Endometrial microvascular endothelial cells (primary cell): ENCODE data around the gene TGIF1. TPM values are rescaled to one million over a fixed set of nuclear protein-coding genes. Genes with fewer than 3 reads are reported as not detected.

Experiments
- in situ Hi-C: cut with HindIII; loops from 2 replicates; pipeline ENCODE4 v1.10.0; 2017; ENCODE audit warnings: low sequenced_read_pairs, low pct_unique_long_range_greater_than_20kb; ENCODE audit errors: inconsistent ontology term
- total RNA-seq: library from RNA; depleted of rRNA; stranded (reverse); fragments of >200 nt; gene quantifications from one replicate; pipeline ENCODE4 v1.2.3, GENCODE V29; 2015; ENCODE audit errors: inconsistent ontology term

Gene TGIF1
- total RNA-seq, 1 donor from 2014 or later = 69.1 TPM

DNA sequence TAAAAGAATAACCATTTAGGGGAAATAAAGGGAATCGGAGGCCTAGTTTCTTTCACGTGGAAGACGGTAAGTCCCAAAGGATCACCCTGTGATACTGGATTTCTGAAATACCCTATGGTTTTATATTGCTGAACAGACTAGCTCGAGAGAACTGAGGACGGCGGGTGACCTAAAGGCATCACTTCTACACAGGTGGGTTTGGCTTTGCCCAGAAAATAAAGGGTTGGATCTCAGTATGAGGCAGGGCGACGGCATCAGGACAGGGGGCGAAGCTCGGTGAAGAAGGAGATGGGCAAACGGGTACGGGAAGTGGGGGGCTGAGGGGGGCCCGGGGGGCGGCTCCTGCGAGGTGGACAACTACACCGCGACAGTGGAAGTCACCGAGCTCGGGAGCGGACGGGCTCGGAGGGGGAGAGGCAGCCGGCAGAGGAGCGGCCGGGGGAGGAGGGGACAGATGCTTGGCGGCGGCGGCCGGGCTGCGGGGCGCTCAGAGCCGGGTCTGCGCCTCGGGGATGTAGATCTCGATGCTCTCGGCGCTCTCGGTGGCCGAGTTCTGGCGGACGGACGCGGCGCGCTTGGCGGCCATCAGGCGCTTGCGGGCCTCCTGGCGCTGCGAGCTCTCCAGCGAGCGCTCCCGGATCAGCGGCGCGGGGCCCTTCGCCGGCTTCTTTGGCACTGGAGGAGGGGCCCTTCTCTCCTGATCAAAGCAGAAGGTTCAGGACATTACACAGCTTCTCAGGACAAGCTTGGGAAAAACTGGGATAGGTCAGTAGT lies 48.9 kb downstream of the TGIF1 start:
- in situ Hi-C loops = no loop called here

DNA sequence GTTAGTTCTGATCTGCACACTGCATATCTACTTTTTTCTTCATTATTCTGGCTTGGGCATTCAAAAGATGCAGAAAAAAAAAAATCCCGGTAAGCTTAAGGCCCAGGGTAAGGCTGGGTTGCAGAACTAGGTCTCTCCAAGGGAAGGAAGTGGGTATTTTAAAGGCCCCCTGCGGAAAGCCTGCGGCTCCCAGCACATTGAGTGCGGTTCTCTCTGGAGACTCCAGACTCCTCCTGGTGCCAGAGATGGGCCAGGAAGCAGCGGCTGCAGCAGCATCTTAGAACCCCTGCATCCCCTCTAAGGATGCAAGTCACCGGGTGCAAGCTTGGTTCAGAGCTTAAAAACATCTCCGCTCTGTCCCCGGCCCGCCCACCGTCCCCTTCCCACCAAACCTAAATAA lies 49.5 kb downstream of the TGIF1 start:
- in situ Hi-C loops = no loop called here

DNA sequence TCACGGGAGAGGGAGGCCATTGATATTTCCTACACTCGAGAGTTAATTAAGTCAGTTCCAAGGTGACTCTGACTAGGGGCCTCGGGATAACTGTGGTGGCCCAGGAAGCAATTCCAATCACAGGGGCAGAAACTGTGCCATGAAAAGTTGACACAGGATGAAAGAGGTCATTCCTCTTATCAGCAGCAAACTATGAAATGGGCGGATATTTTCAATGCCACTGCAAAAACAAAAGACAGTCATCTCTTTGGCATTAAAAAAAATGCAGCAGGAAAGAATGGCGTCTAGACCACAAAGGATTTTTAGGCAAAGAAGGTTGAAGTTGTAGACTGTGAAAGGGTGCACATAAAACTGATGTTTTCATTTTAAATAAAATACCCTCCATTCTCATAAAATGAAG lies 50.0 kb downstream of the TGIF1 start:
- in situ Hi-C loops = no loop called here

DNA sequence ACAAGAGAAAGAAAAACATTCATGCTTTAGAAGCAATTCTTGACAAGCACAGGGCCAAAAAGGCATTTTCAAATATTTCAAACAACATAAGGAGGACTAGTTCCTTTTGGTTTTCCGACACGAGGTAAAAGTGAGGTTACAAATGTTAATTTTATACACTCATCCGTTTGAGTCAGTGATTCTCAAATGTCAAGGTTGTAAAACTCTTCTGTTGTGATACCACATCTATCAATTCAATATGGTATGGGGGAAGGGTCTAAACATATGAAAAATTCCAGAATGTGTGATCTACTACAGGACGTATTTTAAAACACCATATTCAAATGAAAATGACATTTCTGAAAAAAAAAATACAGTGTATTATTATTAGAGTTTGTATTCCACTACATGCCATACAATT lies 52.7 kb downstream of the TGIF1 start:
- in situ Hi-C loops = no loop called here

DNA sequence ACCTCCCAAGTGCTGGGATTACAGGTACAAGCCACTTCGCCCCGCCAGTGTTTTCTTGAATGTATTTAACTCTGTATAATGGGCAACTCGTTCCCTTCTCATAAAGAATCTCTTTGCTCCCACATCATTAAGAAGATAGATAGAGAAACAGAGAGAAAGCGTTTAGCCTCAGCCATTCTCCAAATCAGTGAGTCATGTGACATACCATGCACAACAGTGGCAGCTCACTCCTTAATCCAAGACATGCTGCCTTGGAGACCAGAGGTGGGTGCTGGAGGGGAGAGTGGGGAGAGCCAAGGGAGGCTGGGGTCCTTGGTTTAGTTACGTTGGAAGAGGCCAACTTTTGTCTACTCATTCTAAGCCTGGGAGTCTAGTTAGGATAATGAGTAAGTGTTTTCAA lies 54.7 kb downstream of the TGIF1 start:
- in situ Hi-C loops = no loop called here

GRCh38 chr18:3508576-3509549 lies 58.9 kb downstream of the TGIF1 start:
- in situ Hi-C loops = no loop called here

Other genes with a start within 250 kb of the TGIF1 start
- not detected for gene MYOM1, start 230.2 kb upstream of the TGIF1 start, total RNA-seq
- gene MYL12A, start 202.4 kb upstream of the TGIF1 start, total RNA-seq = 1,280 TPM
- 666 TPM for gene MYL12B, start 188.0 kb upstream of the TGIF1 start, total RNA-seq